H54 (cell line): ENCODE measurements around the gene ST8SIA1.
"Not testable (repeated sequence)": the region's sequence is repeated elsewhere in the genome, so short reads cannot be mapped to it uniquely, and the experiment has no call there.

Experiments used
- DNase-seq: peaks from one replicate; pipeline ENCODE4 v3.0.0; 2011; ENCODE audit warnings: low spot score, mixed read lengths; ENCODE audit not compliant: insufficient read length
- FAIRE-seq: peaks from 3 replicates; lab custom pipeline; 2011; peaks lifted over from hg19 to GRCh38; lab: Jason Lieb, UNC
- POLR2A ChIP-seq: IDR thresholded peaks from 2 replicates; pipeline ENCODE4 v1.6.1; 2011; ENCODE audit warnings: low read depth, mild to moderate bottlenecking, low read length

ST8SIA1 gene

DNA sequence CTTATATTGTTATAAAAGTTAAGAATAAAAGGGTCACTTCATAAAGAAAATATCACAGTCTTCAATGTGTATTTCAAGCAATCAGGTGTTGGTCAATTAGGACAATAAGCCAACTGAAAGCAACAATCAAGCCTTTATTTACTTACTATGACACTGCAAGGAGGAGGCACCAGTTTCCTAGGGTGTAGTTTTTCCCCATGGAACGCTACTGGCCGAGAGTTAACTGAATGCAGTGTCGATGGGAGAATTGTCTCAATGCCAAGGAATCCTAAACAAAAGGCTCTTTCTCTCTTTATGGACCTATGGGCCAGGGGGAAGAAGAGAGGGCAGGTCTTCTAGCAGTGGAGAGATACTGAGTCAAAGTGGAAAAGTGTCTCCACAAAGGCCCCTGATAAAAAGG, 146.1 kb downstream of the ST8SIA1 start:
- no peak for FAIRE-seq

DNA sequence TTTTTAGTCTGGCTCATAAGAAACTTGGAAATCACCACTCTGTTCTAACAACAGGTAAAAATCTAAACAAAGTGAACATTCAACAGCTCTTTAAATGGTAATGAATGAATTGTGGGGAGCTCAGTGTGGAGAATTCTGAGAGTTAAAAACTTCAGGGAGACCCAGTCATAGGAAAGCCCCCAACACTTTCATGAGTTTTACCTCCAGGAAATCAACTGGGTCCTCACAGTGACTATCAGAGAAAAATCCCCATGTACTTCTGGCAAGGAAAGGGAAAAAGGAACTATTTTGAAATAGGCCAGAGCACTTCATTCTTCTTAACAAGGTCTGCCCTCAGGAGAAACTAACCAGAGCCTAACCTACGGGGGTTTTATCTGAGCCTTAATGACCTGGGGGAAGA, 153.8 kb downstream of the ST8SIA1 start:
- no peak for TF ChIP-seq POLR2A
- DNase-seq: no peak
- no peak for FAIRE-seq

More for the DNA sequence above, 146.1 kb downstream of the ST8SIA1 start:
- TF ChIP-seq POLR2A: no peak
- DNase-seq: no peak

DNA sequence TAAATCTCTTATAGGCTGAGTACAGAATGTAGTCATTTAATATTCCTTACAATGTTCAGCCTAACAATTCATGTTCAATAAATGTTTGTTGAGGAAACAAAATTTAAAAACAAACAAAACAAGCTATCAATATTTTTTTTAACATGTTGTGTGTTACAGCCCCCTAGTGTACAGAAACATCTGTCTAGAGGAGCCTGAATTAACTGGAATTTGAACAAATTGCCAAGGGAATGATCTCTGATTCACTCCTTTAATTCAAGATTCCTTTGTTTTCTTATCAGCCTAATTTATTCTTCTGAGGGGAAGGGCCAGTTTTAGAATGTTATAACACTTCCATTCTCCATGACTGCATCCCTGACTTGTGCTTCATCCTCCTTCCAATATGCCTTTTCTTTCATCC, 161.3 kb downstream of the ST8SIA1 start:
- DNase-seq (no peak), FAIRE-seq (no peak)
- no peak for TF ChIP-seq POLR2A

DNA sequence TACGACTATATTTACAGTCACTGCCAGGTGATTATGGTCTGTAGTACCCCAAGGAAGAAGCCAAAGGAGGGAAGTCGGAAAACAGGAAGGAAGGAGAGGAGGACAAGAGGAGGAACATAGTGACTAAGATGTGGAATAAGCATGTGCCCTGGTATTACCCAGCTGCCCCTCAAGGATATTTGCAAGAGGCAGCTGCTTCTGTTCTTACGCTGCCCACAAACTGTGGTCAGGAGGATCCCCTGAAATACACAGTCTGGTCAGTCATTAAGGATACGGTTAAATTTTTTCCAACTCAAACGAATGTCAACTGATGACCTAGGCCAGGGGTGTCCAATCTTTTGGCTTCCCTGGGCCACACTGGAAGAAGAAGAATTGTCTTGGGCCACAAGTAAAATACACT, 162.0 kb downstream of the ST8SIA1 start:
- FAIRE-seq (no peak), DNase-seq (no peak)
- no peak for TF ChIP-seq POLR2A

DNA sequence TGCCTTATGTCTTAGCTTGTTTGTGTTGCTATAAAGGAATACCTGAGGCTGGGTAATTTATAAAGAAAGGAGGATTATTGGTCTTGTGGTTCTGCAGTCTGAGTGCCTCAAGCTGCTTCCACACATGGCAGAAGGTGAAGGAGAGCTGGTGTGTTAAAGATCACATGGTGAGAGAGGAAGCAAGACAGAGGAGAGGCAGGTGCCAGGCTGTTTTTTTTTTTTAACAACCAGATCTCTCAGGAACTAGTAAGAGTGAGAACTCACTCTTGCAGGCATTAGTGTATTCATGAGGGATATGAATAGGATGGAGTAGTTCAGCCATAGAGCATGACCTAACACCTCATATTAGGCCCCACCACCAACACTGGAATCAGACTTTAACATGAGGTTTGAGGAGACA, 165.1 kb downstream of the ST8SIA1 start:
- FAIRE-seq: no peak
- no peak for DNase-seq
- no peak for TF ChIP-seq POLR2A

DNA sequence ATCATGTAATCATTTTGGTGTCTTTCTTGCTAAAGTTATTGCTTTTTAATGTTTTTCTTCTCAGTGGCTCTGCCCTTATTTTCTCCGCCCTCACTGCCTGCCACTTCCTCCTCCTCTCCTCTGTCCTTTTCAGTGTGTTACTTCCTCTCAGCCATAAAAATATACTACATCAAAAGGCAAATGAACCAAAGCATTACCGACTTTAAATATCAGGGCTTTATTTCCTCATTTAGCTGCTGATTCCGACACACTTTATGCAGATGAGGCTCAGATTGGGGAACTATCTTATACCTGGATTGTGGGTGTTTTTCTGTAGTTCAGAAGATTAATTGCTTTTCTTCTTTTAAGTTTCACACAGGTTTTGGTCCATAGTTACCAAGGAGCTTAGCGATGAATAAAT, 170.4 kb downstream of the ST8SIA1 start:
- TF ChIP-seq POLR2A: no peak
- no peak for DNase-seq
- no peak for FAIRE-seq

DNA sequence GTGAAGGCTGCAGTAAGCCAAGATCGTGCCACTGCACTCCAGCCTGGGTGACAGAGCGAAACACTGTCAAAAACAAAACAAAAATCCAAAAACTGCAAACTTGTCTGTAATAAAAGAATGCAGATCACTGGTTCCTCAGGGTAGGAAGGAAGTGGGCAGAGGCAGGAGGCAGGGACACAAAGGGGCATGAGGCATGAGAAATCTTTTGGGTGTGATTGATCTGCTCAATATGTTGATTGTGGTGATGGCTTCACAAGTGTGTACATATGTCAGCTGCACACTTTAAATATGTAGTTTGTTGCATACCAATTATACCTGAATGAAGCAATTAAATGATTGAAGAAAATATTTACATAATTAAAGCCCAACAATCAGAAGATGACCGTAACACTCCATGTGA, 170.9 kb downstream of the ST8SIA1 start:
- FAIRE-seq: no peak
- no peak for DNase-seq
- no peak for TF ChIP-seq POLR2A

DNA sequence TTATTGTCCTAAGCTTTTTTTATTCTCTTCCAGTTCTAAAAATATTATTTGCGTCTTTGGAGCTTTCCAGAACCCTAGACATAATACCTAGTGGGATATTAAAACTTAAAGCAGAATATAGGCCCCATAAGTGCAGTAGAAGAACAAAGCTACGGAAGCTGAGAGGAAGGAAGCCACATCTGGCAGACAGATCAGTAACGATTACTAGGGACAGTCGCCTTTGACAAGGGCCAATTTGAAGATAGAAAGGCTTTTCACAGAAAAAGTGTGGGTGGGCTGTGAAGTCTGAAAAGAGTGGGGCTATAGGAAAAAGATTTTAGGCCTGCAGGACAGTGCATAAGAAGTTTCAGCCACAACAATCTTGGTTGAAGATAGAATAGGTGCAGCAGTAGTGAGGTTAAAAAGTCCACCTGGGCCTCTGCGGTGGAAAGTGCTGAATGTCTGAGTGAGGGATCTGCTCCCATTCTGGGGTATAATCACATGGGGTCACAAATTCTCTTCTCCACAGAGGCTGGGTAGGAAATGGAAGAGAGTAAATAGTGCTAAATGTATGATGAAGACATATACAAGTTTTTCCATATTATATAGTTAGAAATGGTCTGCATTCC, 174.0 kb downstream of the ST8SIA1 start:
- no peak for TF ChIP-seq POLR2A
- FAIRE-seq (no peak), DNase-seq (no peak)

DNA sequence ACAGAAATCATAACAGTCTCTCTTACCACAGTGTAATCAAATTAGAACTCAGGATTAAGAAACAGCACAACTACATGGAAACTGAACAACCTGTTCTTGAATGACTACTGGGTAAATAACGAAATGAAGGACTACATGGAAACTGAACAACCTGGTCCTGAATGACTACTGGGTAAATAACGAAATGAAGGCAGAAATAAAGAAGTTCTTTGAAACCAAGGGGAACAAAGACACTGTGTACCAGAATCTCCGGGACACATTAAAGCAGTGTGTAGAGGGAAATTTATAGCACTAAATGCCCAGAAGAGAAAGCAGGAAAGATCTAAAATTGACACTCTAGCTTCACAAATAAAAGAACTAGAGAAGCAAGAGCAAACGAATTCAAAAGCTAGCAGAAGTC, 185.2 kb downstream of the ST8SIA1 start:
- DNase-seq, FAIRE-seq: not testable (repeated sequence)

DNA sequence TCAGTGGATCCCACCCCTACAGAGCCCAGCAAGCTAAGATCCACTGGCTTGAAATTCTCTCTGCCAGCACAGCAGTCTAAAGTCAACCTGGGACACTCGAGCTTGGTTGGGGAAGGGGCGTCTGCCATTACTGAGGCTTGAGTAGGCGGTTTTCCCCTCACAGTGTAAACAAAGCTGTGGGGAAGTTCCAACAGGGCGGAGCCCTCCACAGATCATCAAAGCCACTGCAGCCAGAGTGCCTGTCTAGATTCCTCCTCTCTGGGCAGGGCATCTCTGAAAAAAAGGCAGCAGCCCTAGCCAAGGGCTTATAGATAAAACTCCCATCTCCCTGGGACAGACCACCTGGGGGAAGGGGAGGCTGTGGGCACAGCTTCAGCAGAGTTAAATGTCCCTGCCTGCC, 187.8 kb downstream of the ST8SIA1 start:
- not testable (repeated sequence) for FAIRE-seq, DNase-seq
